Tibial nerve (tissue), 3 donors: ENCODE data around the gene SLC43A2.

ENCODE experiments used
- EP300 ChIP-seq, 2 donors: sonication (generic); formaldehyde crosslinking; IDR thresholded peaks; one replicate each; pipeline ENCODE4 v1.6.1; 2017; ENCODE audit warnings: antibody characterized with exemption in 2 of 2, mild to moderate bottlenecking in 1 of 2
- POLR2A ChIP-seq, 2 donors: fragments of 450-650 bp; IDR thresholded peaks; one replicate each; pipeline ENCODE4 v1.6.1; 2017; ENCODE audit warnings: antibody characterized with exemption in 2 of 2, mild to moderate bottlenecking in 2 of 2, moderate library complexity in 2 of 2

- TF ChIP-seq EP300 (IDR thresholded peaks at IDR 0.05) (peak in 1 of 2 donors; percentile 85), POLR2A (IDR thresholded peaks at IDR 0.05) (peak in 1 of 2 donors; percentile 34)
These were observed at the start of gene SLC43A2 for GRCh38 chr17:1627982-1628855.
